Fibroblast of upper back skin (primary cell): Measurements from ENCODE around the gene B9D1.

Source experiments
- DNase-seq: peaks from one replicate; pipeline ENCODE4 v3.0.0-alpha.2; 2013

B9D1 gene

GRCh38 chr17:19301274-19301951, 61.1 kb downstream of the B9D1 start:
- DNase-seq, result no peak

- no peak for DNase-seq
These were observed 62.7 kb downstream of the B9D1 start for GRCh38 chr17:19299866-19300265.

- no peak for DNase-seq
These were observed 63.2 kb downstream of the B9D1 start for GRCh38 chr17:19299214-19299747.

GRCh38 chr17:19298569-19299213, 63.8 kb downstream of the B9D1 start:
- DNase-seq, result no peak

GRCh38 chr17:19296786-19297778, 65.4 kb downstream of the B9D1 start:
- DNase-seq, result no peak

GRCh38 chr17:19295473-19296135, 66.9 kb downstream of the B9D1 start:
- DNase-seq, result no peak

GRCh38 chr17:19294443-19294842, 68.1 kb downstream of the B9D1 start:
- no peak for DNase-seq
